Adipocyte (in vitro differentiated cells): ENCODE results near the gene TAOK1.
"Not testable (repeated sequence)": the region's sequence is repeated elsewhere in the genome, so short reads cannot be mapped to it uniquely, and the experiment has no call there.

Experiments used
- DNase-seq: peaks from one replicate; pipeline ENCODE4 v3.0.0-alpha.2; 2015; ENCODE audit warnings: low read depth
- H3K27me3 ChIP-seq: replicated peaks from 2 replicates; pipeline ENCODE4 v1.7.0; 2013; ENCODE audit warnings: mild to moderate bottlenecking, low read length, moderate library complexity; ENCODE audit not compliant: control insufficient read depth, insufficient read depth
- H3K36me3 ChIP-seq: 2 replicates; pipeline ENCODE4 v1.7.0; 2013; ENCODE audit warnings: low read length, mild to moderate bottlenecking, moderate library complexity; ENCODE audit not compliant: control insufficient read depth, insufficient read depth, severe bottlenecking
- H3K4me1 ChIP-seq: 2 replicates; pipeline ENCODE4 v1.7.0; 2013; ENCODE audit warnings: mild to moderate bottlenecking, low read length, moderate library complexity; ENCODE audit not compliant: control insufficient read depth, insufficient read depth
- H3K4me3 ChIP-seq: 2 replicates; pipeline ENCODE4 v1.7.0; 2013; ENCODE audit warnings: mild to moderate bottlenecking, low read length, moderate library complexity
- H3K9ac ChIP-seq: 2 replicates; pipeline ENCODE4 v1.7.0; 2013; ENCODE audit warnings: mild to moderate bottlenecking, low read length, moderate library complexity
- H3K9me3 ChIP-seq: 2 replicates; pipeline ENCODE4 v1.7.0; 2013; ENCODE audit warnings: mild to moderate bottlenecking, low read length, moderate library complexity; ENCODE audit not compliant: control insufficient read depth

TAOK1 gene

DNA sequence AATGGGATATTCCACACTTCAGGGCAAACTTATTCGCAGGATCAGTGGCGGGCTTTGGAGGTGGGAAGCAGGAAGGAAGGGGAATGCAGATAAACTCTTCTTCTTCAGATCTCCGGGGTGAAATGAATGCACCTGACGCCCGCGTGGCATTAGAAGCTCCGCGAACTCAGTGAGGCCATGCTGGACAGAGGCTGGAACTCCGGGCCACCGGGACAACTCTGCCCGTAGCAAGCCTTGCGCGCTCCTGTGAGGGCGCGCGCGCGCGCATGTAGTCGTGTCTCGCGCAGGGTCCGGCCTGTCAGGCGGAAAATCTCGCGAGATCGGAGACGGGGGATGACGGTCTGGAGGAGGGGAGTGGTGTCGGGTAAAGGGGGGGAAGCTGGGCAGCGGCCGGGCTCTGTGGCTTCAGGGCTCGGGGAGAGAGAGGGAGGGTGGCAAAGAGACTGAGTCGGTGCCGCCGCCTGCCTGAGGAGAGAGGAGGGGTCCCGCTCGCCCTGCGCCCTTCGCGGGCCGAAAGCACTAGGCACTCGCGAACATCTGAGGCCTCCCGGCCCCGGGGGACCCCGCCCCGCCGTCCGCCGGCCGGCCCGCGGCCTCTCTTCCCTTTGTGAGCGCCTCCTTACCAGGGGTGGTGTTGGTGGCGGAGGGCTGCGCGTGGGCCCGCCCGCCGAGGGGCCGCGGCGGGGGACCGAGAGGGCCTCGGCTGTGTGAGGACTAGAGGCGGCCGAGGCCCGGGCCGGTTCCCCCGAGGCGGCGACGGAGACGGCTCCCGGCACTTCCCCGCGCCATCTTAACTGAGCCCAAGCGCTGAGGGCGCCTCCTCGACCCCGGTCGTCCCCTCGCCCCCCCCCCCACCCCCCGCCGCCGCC lies at the start of gene TAOK1:
TAOK1 (plus strand) TSS at position 382 of the 869 bp plus-strand sequence. CDS start 61,186 bp downstream, outside the sequence.
- DNase-seq = peak; percentile 100
- Histone ChIP-seq H3K4me3 (peak within 1 kb of the TSS; percentile 99), H3K9me3 (no peaks in the 10 kb centered on the region), H3K27me3 (no peaks in the 10 kb centered on the region), H3K36me3 (no peaks in the 10 kb centered on the region), H3K4me1 (peaks cover 26% of the 10 kb centered on the region), H3K9ac (peak within 1 kb of the TSS; percentile 98)

DNA sequence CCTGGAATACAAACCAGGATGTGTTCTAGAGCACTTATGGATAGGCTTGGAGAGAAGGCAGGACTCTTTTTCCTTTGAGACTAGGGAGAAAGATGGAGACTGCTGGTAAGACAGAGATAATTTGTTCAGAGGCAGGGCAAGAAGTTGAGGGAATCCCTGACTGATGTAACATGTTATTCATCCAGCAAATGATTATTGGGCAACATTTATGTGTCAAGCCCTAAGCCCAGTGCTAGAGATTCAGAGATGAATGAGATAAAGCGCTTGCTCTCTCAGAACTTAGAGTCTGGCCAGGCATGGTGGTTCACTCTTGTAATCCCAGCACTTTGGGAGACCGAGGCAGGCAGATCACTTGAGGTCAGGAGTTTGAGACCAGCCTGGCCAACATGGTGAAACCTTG lies 48.4 kb upstream of the TAOK1 start:
- no peaks in the 10 kb centered on the region for H3K9me3 ChIP-seq
- no peak overlapping the region for H3K4me3 ChIP-seq
- H3K36me3 ChIP-seq = no peaks in the 10 kb centered on the region
- H3K9ac ChIP-seq = no peak overlapping the region
- DNase-seq = peak; percentile 60
- peaks cover 8% of the 10 kb centered on the region for H3K4me1 ChIP-seq
- H3K27me3 ChIP-seq = peaks cover 16% of the 10 kb centered on the region

DNA sequence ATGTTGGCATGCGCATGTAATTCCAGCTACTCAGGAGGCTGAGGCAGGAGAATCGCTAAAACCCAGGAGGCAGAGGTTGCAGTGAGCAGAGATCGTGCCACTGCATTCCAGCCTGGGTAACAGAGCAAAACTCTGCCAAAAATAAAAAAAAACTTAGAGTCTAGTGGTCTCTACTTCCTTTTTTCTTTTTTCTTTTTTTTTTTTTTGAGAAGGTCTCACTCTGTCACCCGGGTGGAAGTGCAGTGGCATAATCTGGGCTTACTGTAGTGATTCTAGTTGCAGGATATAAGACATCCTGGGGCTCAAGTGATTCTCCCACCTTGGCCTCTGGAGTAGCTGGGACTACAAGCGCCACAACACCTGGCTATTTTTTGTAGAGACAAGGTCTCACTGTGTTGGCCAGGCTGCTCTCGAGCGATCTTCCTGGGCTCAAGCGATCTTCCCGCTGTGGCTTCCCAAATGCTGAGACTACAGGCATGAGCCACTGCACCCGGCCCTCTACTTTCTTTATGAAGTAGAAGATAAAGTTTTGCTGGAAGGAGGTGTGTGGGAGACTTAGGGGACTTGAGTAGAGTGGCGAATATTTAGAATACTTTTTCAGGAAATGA lies 47.9 kb upstream of the TAOK1 start:
- DNase-seq = no peak
- Histone ChIP-seq H3K4me1 (peaks cover 8% of the 10 kb centered on the region), H3K27me3 (peaks cover 16% of the 10 kb centered on the region), H3K4me3 (no peak overlapping the region), H3K36me3 (no peaks in the 10 kb centered on the region), H3K9me3 (no peaks in the 10 kb centered on the region), H3K9ac (no peak overlapping the region)

DNA sequence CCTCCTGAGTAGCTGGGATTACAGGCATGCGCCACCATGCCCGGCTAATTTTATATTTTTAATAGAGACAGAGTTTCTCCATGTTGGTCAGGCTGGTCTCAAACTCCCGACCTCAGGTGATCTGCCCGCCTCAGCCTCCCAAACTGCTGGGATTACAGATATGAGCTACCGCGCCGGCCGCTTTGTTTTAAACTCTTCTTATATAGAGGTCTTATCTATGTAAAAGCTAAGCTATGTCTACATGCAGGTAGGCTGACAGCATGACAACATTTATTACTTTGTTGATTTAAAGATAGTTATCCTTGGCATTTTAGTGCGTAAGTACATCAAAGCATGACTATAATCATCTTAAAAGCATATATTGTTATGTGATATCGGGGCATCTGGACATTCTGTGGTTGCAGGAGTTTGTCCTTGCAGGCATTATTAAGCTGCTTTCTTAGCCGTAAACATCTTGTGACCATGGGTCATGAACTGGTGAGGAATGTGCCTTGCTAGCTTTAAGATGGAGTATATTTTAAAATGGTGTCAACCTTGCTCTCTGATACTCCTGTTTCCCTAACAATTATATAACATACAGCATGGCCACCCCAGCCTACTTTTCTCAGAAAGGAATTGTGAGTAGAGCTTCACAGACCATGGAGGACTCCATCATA lies 45.8 kb upstream of the TAOK1 start:
- Histone ChIP-seq H3K4me1 (peaks cover 11% of the 10 kb centered on the region), H3K4me3 (no peak overlapping the region), H3K27me3 (peaks cover 16% of the 10 kb centered on the region)

DNA sequence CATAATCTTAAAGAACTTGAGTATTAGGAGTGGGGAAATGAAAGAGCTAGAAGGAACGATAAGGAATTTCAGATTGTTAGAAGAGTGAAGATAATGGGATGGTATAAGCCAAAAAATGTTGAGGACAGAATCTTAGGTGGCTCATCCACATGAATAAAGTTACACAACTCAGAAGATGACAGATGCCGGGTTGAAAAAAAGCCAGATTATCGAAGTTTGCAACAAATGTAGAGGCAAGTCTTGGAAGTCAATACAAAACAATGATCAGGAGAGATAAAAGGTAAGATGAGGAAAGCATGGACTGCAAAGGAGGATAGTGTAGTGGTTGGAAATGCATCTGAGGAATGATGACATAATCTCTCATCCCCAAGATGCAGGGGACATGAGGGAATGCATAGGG lies 45.1 kb upstream of the TAOK1 start:
- Histone ChIP-seq H3K4me3 (no peak overlapping the region), H3K9ac (no peak overlapping the region), H3K4me1 (peaks cover 11% of the 10 kb centered on the region), H3K36me3 (no peaks in the 10 kb centered on the region), H3K9me3 (no peaks in the 10 kb centered on the region), H3K27me3 (peaks cover 16% of the 10 kb centered on the region)
- DNase-seq = no peak

More for the DNA sequence above, 45.8 kb upstream of the TAOK1 start:
- H3K36me3 ChIP-seq = no peaks in the 10 kb centered on the region
- DNase-seq = no peak
- no peaks in the 10 kb centered on the region for H3K9me3 ChIP-seq
- no peak overlapping the region for H3K9ac ChIP-seq

DNA sequence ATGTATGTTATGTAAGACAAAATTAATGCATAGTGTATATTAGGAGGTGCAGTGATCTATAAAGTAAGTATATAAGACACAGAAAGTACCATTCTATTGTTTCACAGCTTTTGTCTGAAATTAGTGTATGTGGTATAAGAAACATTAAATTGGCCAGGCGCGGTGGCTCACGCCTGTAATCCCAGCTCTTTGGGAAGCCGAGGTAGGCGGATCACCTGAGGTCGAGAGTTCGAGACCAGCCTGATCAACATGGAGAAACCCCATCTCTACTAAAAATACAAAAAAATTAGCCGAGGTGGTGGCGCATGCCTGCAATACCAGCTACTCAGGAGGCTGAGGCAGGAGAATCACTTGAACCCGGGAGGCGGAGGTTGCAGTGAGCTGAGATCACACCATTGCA lies 44.7 kb upstream of the TAOK1 start:
- H3K4me3 ChIP-seq, H3K36me3 ChIP-seq, H3K9ac ChIP-seq, DNase-seq, H3K9me3 ChIP-seq: not testable (repeated sequence)
- peaks cover 16% of the 10 kb centered on the region for H3K27me3 ChIP-seq
- H3K4me1 ChIP-seq = peaks cover 11% of the 10 kb centered on the region

DNA sequence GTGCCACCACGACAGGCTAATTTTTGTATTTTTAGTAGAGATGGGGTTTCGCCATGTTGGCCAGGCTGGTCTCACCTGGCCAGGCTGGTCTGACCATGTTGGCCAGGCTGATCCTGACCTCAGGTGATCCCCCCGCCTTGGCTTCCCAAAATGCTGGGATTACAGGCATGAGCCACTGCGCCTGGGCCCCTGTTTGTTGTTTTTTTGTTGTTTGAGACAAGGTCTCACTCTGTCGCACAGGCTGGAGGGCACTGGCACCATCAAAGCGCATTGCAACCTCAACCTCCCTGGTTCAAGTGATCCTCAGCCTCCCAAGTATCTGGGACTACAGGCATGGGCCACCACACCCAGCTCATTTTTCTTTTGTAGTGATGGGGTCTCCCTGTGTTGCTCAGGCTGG lies 43.7 kb upstream of the TAOK1 start:
- Histone ChIP-seq H3K27me3 (peaks cover 16% of the 10 kb centered on the region), H3K9me3 (no peaks in the 10 kb centered on the region), H3K4me3 (no peak overlapping the region), H3K4me1 (peaks cover 10% of the 10 kb centered on the region), H3K36me3 (no peaks in the 10 kb centered on the region), H3K9ac (no peak overlapping the region)
- no peak for DNase-seq

DNA sequence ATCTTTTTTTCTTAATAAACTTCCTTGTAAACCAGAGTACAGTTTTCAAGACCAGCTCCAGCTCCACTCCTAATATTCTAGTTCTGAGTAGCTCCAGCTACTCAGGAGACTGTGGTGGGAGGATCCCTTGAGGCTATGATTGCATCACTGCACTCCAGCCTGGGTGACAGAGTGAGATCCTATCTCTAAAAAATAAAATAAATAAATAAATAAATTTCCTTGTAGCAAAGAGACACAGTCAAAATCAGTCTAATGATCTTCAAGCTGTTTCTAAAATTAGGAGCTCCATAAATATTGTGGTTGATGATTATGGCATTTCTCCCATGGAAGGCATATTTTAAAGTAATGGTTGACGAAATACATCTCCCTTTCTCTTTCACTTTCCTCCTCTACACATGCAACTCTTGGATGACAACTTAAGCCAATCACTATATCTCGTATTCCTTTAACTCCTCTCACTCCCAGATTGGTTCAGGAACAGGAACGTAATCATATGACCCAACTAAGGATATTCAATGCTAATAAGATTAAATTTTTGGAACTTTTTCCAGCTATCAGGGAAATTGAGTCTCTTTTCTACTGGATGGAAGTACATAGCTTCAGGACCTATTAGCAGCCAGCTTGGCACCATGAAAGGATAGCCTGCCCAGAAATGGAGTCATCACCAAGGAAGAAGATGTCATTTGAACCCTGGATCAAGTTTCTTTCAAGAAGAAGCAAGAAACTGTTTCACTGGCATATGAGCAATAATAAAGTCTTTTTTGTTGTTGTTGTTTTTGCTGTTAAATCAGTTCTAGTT lies 42.1 kb upstream of the TAOK1 start:
- peaks cover 3% of the 10 kb centered on the region for H3K4me1 ChIP-seq
- H3K9me3 ChIP-seq = no peaks in the 10 kb centered on the region
- peak overlapping the region; percentile 69 for H3K4me3 ChIP-seq
- H3K9ac ChIP-seq = peak overlapping the region; percentile 40
- DNase-seq = peak; percentile 74
- peaks cover 15% of the 10 kb centered on the region for H3K27me3 ChIP-seq
- no peaks in the 10 kb centered on the region for H3K36me3 ChIP-seq

DNA sequence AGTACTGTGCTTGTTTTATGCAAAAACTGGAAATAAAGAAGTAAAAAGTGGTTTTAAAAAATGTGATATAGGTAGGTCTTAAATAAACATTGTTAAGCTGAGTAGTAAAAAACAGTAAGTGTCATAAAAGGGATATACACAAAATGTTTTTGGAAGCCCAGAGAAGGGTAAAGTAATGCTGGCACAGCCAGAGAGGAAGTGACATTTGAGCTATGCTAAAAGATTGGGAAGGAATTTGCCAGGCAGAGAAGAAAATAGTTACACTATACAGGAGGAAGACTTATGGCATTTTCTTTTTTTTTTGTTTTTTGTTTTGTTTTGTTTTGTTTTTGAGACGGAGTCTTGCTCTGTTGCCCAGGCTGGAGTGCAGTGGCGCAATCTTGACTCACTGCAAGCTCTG lies 40.8 kb upstream of the TAOK1 start:
- H3K36me3 ChIP-seq = no peaks in the 10 kb centered on the region
- no peak overlapping the region for H3K9ac ChIP-seq
- H3K4me1 ChIP-seq = peaks cover 3% of the 10 kb centered on the region
- no peaks in the 10 kb centered on the region for H3K9me3 ChIP-seq
- peaks cover 7% of the 10 kb centered on the region for H3K27me3 ChIP-seq
- DNase-seq = peak; percentile 41
- H3K4me3 ChIP-seq = no peak overlapping the region

DNA sequence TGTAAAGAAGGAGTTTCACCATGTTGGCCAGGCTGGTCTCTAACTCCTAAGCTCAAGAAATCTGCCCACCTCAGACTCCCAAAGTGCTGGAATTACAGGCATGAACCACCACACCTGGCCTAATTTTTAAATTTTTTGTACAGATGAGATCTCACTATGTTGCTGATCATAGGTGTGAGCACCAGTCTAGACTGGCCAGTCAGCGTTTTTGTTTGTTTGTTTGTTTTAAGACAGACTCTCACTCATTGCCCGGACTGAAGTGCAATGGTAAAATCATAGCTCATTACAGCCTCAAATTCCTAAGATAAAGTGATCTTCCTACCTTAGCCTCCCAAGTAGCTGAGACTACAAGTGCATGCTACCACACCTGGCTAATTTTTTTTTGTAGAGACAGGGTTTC lies 38.0 kb upstream of the TAOK1 start:
- DNase-seq = no peak
- no peaks in the 10 kb centered on the region for H3K9me3 ChIP-seq
- no peaks in the 10 kb centered on the region for H3K36me3 ChIP-seq
- H3K9ac ChIP-seq = no peak overlapping the region
- peaks cover 3% of the 10 kb centered on the region for H3K4me1 ChIP-seq
- H3K27me3 ChIP-seq = no peaks in the 10 kb centered on the region
- H3K4me3 ChIP-seq = no peak overlapping the region

DNA sequence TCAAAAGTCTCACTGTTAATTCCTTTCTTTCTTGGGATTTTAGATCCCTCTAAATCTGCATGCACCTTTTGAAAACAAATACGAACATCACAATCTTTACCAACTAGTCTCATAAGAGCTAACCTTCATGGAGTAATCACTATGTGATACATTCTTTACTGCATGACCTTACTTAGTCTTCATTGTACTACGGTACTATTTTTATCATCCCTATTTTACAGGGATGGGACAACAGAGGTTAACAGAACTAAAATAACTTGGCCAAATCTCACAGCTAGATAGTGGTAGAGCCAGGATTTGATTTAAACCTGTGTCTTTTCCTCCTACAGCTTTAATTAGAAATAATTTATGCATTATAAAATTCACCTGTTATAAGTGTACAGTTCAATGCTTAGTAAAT lies 32.9 kb upstream of the TAOK1 start:
- Histone ChIP-seq H3K4me3 (no peak overlapping the region), H3K36me3 (no peaks in the 10 kb centered on the region), H3K27me3 (no peaks in the 10 kb centered on the region), H3K4me1 (no peaks in the 10 kb centered on the region), H3K9ac (no peak overlapping the region), H3K9me3 (no peaks in the 10 kb centered on the region)
- no peak for DNase-seq
